ENCODE measurements around the gene NFIX.

NFIX gene

GRCh38 chr19:13062317-13062716, 67.0 kb downstream of the NFIX start:
- Mint-ChIP-seq H3K4me3 (no peak overlapping the region), H3K4me1 (peaks cover 5% of the 10 kb centered on the region), H3K27me3 (peaks cover 14% of the 10 kb centered on the region), H3K9me3 (no peaks in the 10 kb centered on the region), H3K27ac (no peak overlapping the region), H3K36me3 (ENCODE audit: low read depth) (no peaks in the 10 kb centered on the region)
- ATAC-seq (no peak), DNase-seq (no peak)

GRCh38 chr19:13063461-13064091, 68.3 kb downstream of the NFIX start:
- Mint-ChIP-seq H3K9me3 (no peaks in the 10 kb centered on the region), H3K27me3 (peaks cover 14% of the 10 kb centered on the region), H3K27ac (no peak overlapping the region), H3K36me3 (ENCODE audit: low read depth) (no peaks in the 10 kb centered on the region), H3K4me1 (peaks cover 5% of the 10 kb centered on the region), H3K4me3 (no peak overlapping the region)
- ATAC-seq (no peak), DNase-seq (no peak)

DNA sequence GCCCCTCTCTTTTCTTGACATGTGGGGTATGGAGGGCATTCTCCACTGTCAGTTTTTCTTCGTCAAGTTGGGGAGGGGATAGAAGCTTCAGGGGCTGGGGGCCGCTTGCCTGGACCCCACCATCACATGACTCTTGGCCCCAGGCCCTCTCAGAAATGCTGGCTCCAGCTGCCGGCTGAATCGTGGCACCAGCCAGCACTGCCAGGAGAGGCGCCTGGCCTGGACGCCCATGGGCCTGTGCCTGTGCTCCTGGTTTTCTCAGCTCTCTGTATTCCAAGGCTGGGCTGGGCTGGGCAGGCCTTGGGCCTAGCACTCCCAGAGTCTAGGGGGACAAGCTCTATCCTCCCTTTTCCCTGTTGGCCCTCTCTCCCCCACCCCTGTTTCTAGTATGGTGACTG, 68.8 kb downstream of the NFIX start:
- H3K4me1 Mint-ChIP-seq: peaks cover 5% of the 10 kb centered on the region
- DNase-seq: no peak
- no peak overlapping the region for H3K4me3 Mint-ChIP-seq
- no peaks in the 10 kb centered on the region for H3K36me3 Mint-ChIP-seq (ENCODE audit: low read depth)
- H3K27ac Mint-ChIP-seq: no peak overlapping the region
- no peak for ATAC-seq
- peaks cover 14% of the 10 kb centered on the region for H3K27me3 Mint-ChIP-seq
- H3K9me3 Mint-ChIP-seq: no peaks in the 10 kb centered on the region

GRCh38 chr19:13066226-13066625, 71.0 kb downstream of the NFIX start:
- H3K27me3 Mint-ChIP-seq: peaks cover 10% of the 10 kb centered on the region
- peaks cover 3% of the 10 kb centered on the region for H3K4me1 Mint-ChIP-seq
- no peaks in the 10 kb centered on the region for H3K9me3 Mint-ChIP-seq
- no peak for ATAC-seq
- H3K27ac Mint-ChIP-seq: no peak overlapping the region
- H3K4me3 Mint-ChIP-seq: no peak overlapping the region
- no peak for DNase-seq
- no peaks in the 10 kb centered on the region for H3K36me3 Mint-ChIP-seq (ENCODE audit: low read depth)

GRCh38 chr19:13066933-13067807, 71.9 kb downstream of the NFIX start:
- DNase-seq: no peak
- Mint-ChIP-seq H3K27ac (no peak overlapping the region), H3K27me3 (peaks cover 6% of the 10 kb centered on the region), H3K9me3 (no peaks in the 10 kb centered on the region), H3K4me3 (no peak overlapping the region), H3K4me1 (no peaks in the 10 kb centered on the region), H3K36me3 (ENCODE audit: low read depth) (no peaks in the 10 kb centered on the region)
- ATAC-seq: no peak

- no peaks in the 10 kb centered on the region for H3K4me1 Mint-ChIP-seq
- no peaks in the 10 kb centered on the region for H3K36me3 Mint-ChIP-seq (ENCODE audit: low read depth)
- H3K9me3 Mint-ChIP-seq: no peaks in the 10 kb centered on the region
- H3K4me3 Mint-ChIP-seq: no peak overlapping the region
- ATAC-seq (no peak), DNase-seq (no peak)
- H3K27me3 Mint-ChIP-seq: no peaks in the 10 kb centered on the region
- no peak overlapping the region for H3K27ac Mint-ChIP-seq
Measured at GRCh38 chr19:13068085-13068846, 73.0 kb downstream of the NFIX start.

DNA sequence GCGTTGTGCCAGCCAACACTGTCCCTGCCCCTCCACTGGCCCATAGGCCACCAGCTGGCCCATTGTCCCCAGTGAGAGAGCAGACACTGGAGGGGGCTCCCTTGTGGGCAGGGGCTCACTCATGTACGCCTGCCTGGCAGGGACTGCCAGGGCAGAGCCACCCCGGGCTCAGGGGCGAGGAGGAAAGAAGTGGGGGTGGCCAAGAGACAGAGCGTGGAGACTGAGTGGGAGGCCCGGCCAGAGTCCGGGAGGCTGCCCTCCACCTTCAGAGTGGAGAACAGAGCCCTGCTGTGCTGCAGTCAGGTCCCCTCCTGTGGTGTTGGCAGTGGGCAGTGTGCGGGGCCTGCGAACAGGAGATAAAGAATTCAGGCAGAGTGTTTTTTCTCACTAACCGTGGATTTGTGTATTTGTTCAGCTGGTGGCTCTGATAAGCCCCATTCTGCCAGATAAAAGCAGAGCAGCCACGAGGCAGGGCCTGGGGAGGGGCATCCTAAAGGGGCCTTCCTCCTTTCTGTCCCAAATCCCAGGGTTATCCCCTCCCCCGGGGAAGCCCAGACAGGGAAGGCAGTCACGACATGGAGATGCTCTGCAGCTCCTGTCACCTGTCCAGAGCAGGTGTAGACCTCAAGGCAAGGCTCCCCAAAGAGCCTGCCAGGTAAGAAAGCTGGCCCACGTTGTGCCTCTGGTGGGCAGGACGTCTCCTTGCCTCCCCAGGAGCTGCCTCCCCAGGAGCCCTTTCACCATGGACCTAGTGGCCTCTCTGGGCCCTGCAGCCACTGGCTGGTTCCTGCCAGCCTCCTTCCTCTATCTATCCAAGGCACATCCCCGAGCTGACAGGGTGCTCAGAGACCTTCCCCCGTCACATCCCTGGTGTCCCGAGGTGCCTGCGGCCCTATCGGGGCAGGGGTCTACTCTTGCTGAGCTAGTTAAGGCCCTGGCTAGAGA, 74.4 kb downstream of the NFIX start:
- DNase-seq: no peak
- no peak overlapping the region for H3K27ac Mint-ChIP-seq
- H3K27me3 Mint-ChIP-seq: no peaks in the 10 kb centered on the region
- H3K9me3 Mint-ChIP-seq: no peaks in the 10 kb centered on the region
- H3K4me1 Mint-ChIP-seq: no peaks in the 10 kb centered on the region
- H3K36me3 Mint-ChIP-seq (ENCODE audit: low read depth): no peaks in the 10 kb centered on the region
- no peak overlapping the region for H3K4me3 Mint-ChIP-seq
- ATAC-seq: no peak

- H3K4me1 Mint-ChIP-seq: no peaks in the 10 kb centered on the region
- no peak for ATAC-seq
Measured at GRCh38 chr19:13070425-13071140, 75.3 kb downstream of the NFIX start.

GRCh38 chr19:13071444-13072187, 76.3 kb downstream of the NFIX start:
- Mint-ChIP-seq H3K9me3 (no peaks in the 10 kb centered on the region), H3K36me3 (ENCODE audit: low read depth) (no peaks in the 10 kb centered on the region), H3K27me3 (no peaks in the 10 kb centered on the region), H3K27ac (no peak overlapping the region), H3K4me1 (no peaks in the 10 kb centered on the region), H3K4me3 (no peak overlapping the region)
- ATAC-seq: no peak
- no peak for DNase-seq

More at GRCh38 chr19:13070425-13071140, 75.3 kb downstream of the NFIX start:
- H3K36me3 Mint-ChIP-seq (ENCODE audit: low read depth): no peaks in the 10 kb centered on the region
- H3K27me3 Mint-ChIP-seq: no peaks in the 10 kb centered on the region
- H3K4me3 Mint-ChIP-seq: no peak overlapping the region
- no peak for DNase-seq
- no peaks in the 10 kb centered on the region for H3K9me3 Mint-ChIP-seq
- no peak overlapping the region for H3K27ac Mint-ChIP-seq

- DNase-seq (no peak), ATAC-seq (no peak)
- Mint-ChIP-seq H3K36me3 (ENCODE audit: low read depth) (no peaks in the 10 kb centered on the region), H3K9me3 (no peaks in the 10 kb centered on the region), H3K4me1 (no peaks in the 10 kb centered on the region), H3K27ac (no peak overlapping the region), H3K4me3 (no peak overlapping the region), H3K27me3 (no peaks in the 10 kb centered on the region)
Measured at GRCh38 chr19:13072188-13072908, 77.1 kb downstream of the NFIX start.

GRCh38 chr19:13073263-13073662, 78.0 kb downstream of the NFIX start:
- Mint-ChIP-seq H3K4me3 (no peak overlapping the region), H3K27ac (no peak overlapping the region)

DNA sequence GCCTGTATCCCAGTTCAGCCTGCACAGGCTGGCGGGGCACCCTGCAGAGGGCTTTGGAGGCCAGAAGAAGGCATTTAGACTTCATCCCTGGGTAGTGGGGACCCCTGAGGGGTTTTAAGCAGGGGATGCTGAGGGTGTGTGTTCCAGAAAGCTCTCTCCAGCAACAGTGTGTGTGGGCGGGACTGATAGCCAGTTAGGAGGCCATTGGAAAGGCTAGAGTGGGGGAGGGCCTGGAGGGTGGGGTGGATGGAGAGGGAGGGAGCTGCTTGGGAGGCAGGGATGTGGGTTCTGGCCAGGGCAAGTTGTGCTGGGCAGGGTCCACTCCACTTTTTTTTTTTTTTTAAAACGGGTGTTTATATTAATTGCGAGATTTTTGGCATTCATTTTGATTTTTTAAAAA, 79.1 kb downstream of the NFIX start:
- DNase-seq: no peak
- no peak for ATAC-seq
- no peaks in the 10 kb centered on the region for H3K36me3 Mint-ChIP-seq (ENCODE audit: low read depth)
- H3K9me3 Mint-ChIP-seq: no peaks in the 10 kb centered on the region
- no peaks in the 10 kb centered on the region for H3K27me3 Mint-ChIP-seq
- no peak overlapping the region for H3K4me3 Mint-ChIP-seq
- H3K4me1 Mint-ChIP-seq: no peaks in the 10 kb centered on the region
- H3K27ac Mint-ChIP-seq: no peak overlapping the region

More at GRCh38 chr19:13073263-13073662, 78.0 kb downstream of the NFIX start:
- ATAC-seq (no peak), DNase-seq (no peak)
- H3K9me3 Mint-ChIP-seq: no peaks in the 10 kb centered on the region
- no peaks in the 10 kb centered on the region for H3K4me1 Mint-ChIP-seq
- H3K36me3 Mint-ChIP-seq (ENCODE audit: low read depth): no peaks in the 10 kb centered on the region
- no peaks in the 10 kb centered on the region for H3K27me3 Mint-ChIP-seq

Data from activated naive CD8-positive, alpha-beta T cell treated with anti-CD3 and anti-CD28 coated beads, Interleukin-2, amount 50 U/mL, for 24 hours (primary cell).